GM12878 (cell line): ENCODE measurements around the gene RAB31. TPM values are rescaled to one million over a fixed set of nuclear protein-coding genes. Genes with fewer than 3 reads are reported as not detected.

Experiments used
- ATAC-seq: fragments of 200-7000 bp; cut with Tn5 transposase; 3 replicates; pipeline ENCODE4 v1.9.1; 2020; ENCODE audit warnings: mild to moderate bottlenecking, moderate library complexity
- BruUV-seq: library from RNA; stranded (reverse); fragments of 400-500 nt; replicated peaks from 2 replicates; lab custom pipeline; 2021; lab: Mats Ljungman, UMichigan
- CTCF ChIA-PET: fragments of 300-600 bp; sonication (Branson Sonifier 250); formaldehyde crosslinking; extraction: SDS; loops from one replicate; lab custom pipeline; 2021; ENCODE audit warnings: inconsistent platforms; lab: Yijun Ruan, JAX
- POLR2A ChIA-PET: fragments of 350-600 bp; formaldehyde crosslinking; extraction: SDS; loops from one replicate; lab custom pipeline; 2021; ENCODE audit warnings: inconsistent platforms; lab: Charles Lee
- RAD21 ChIA-PET: fragments of 300-600 bp; sonication (Branson Sonifier 250); formaldehyde crosslinking; loops from one replicate; lab custom pipeline; 2023; ENCODE audit warnings: antibody characterized with exemption; ENCODE audit not compliant: unreplicated experiment; lab: Charles Lee
- SMC1A ChIA-PET: fragments of 300-600 bp; sonication (Branson Sonifier 250); formaldehyde crosslinking; loops from one replicate; lab custom pipeline; 2023; ENCODE audit not compliant: unreplicated experiment, uncharacterized antibody; lab: Charles Lee
- DNase-seq: peaks from one replicate; pipeline ENCODE4 v3.0.0-alpha.2; 2011; ENCODE audit warnings: low read depth, low spot score
- FAIRE-seq: peaks from 3 replicates; lab custom pipeline; 2011; peaks lifted over from hg19 to GRCh38; lab: Jason Lieb, UNC
- H2AFZ ChIP-seq: 2 replicates; pipeline ENCODE4 v1.6.0; 2011; ENCODE audit warnings: low read depth, low read length, control low read depth; ENCODE audit not compliant: control insufficient read depth
- H3K27ac ChIP-seq: 2 replicates; pipeline ENCODE4 v1.5.1; 2011; ENCODE audit warnings: control low read depth; ENCODE audit not compliant: control insufficient read depth, insufficient read depth
- H3K27me3 ChIP-seq, 2 experiments: replicated peaks in 1 of 2; 2 replicates each; pipeline versions ENCODE4 v1.6.0 to v1.6.1; 2011; ENCODE audit warnings: low read length in 1 of 2; ENCODE audit not compliant: control insufficient read depth in 2 of 2, insufficient read depth in 2 of 2
- H3K36me3 ChIP-seq, 2 experiments: 2 replicates each; pipeline ENCODE4 v1.5.1; 2011; ENCODE audit warnings: low read length in 1 of 2; ENCODE audit not compliant: control insufficient read depth in 2 of 2, insufficient read depth in 2 of 2
- H3K4me1 ChIP-seq: 2 replicates; pipeline ENCODE4 v1.6.1; 2011; ENCODE audit warnings: mild to moderate bottlenecking, low read length, moderate library complexity, mixed read lengths; ENCODE audit not compliant: control insufficient read depth, insufficient read depth
- H3K4me2 ChIP-seq: 2 replicates; pipeline ENCODE4 v1.6.0; 2011; ENCODE audit warnings: control low read depth; ENCODE audit not compliant: control insufficient read depth, insufficient read depth
- H3K4me3 ChIP-seq: fragments of 200-600 bp; sonication (generic); 2 replicates; pipeline ENCODE4 v1.5.1; 2016
- H3K79me2 ChIP-seq: 2 replicates; pipeline ENCODE4 v1.6.0; 2011; ENCODE audit warnings: low read length; ENCODE audit not compliant: control insufficient read depth, insufficient read depth
- H3K9ac ChIP-seq: 2 replicates; pipeline ENCODE4 v1.8.0; 2011; ENCODE audit warnings: low read length, control low read depth, mixed read lengths; ENCODE audit not compliant: control insufficient read depth, insufficient read depth
- H3K9me3 ChIP-seq: replicated peaks from 3 replicates; pipeline ENCODE4 v1.5.1; 2011; ENCODE audit warnings: mild to moderate bottlenecking, low read length; ENCODE audit not compliant: control insufficient read depth, insufficient read depth
- H4K20me1 ChIP-seq: 2 replicates; pipeline ENCODE4 v1.6.0; 2011; ENCODE audit not compliant: control insufficient read depth, insufficient read depth
- BHLHE40 ChIP-seq, 2 experiments: fragments of 450-650 bp in 1 of 2; IDR thresholded peaks; 2 replicates each; pipeline ENCODE4 v1.6.1; 2011 to 2017; ENCODE audit warnings: low read depth in 2 of 2, borderline replicate concordance in 1 of 2, improper control_type of control experiment in 1 of 2, low read length in 1 of 2, mild to moderate bottlenecking in 1 of 2
- CBFB ChIP-seq: IDR thresholded peaks from 2 replicates; pipeline ENCODE4 v1.6.1; 2016; ENCODE audit warnings: antibody characterized with exemption, low read depth
- POLR2AphosphoS5 ChIP-seq: IDR thresholded peaks from 2 replicates; pipeline ENCODE4 v1.6.1; 2011; ENCODE audit warnings: mild to moderate bottlenecking, low read length, inconsistent platforms
- RAD21 ChIP-seq: IDR thresholded peaks from 2 replicates; pipeline ENCODE4 v1.6.1; 2011; ENCODE audit warnings: mild to moderate bottlenecking, low read depth, low read length, moderate library complexity; ENCODE audit not compliant: insufficient read depth
- SMAD5 ChIP-seq: IDR thresholded peaks from 2 replicates; pipeline ENCODE4 v1.6.1; 2016; ENCODE audit warnings: antibody characterized with exemption, low read depth
- SMC3 ChIP-seq: IDR thresholded peaks from 2 replicates; pipeline ENCODE4 v1.6.1; 2011; ENCODE audit warnings: low read length, improper control_type of control experiment, borderline replicate concordance
- ZNF207 ChIP-seq: fragments of 450-650 bp; IDR thresholded peaks from 2 replicates; pipeline ENCODE4 v1.6.1; 2014; ENCODE audit warnings: antibody characterized with exemption, mild to moderate bottlenecking, borderline replicate concordance
- WGBS: methylation state at CpG from one replicate; pipeline ENCODE4 v1.1.6; 2016; ENCODE audit warnings: low lambda C conversion rate; ENCODE audit not compliant: insufficient replicate concordance, insufficient coverage; ENCODE audit errors: missing lambda C conversion rate; 5-methylcytosine and 5-hydroxymethylcytosine counted together
- in situ Hi-C: fragments of 300-500 bp; cut with MboI; formaldehyde crosslinking; loops from 9 replicates; pipeline ENCODE4 v1.14.3; 2018; ENCODE audit warnings: mixed read lengths
- intact Hi-C: fragments of 100-400 bp; cut with micrococcal nuclease; formaldehyde crosslinking; loops from one replicate; pipeline ENCODE4 v1.14.2; 2022; ENCODE audit not compliant: unreplicated experiment
- polyA plus RNA-seq, 11 experiments: library from polyadenylated mRNA; depleted of rRNA in 4 of 11; unstranded in 6 of 11; stranded (reverse) in 5 of 11; fragments of >200 nt; fragmentation: Nextera tagmentation in 4 of 11; fragmentation: Illumina TruSeq in 1 of 11; extraction: Ambion mirVana in 4 of 11; extraction: Trizol in 1 of 11; gene quantifications; 1 replicate in 1 of 11; 2 replicates in 10 of 11; pipeline versions ENCODE4 v1.2.1 to v1.2.3, GENCODE V29; 2011 to 2016; ENCODE audit warnings: inconsistent platforms in 2 of 11, missing spikeins in 2 of 11, low read depth in 1 of 11
- total RNA-seq, 4 experiments: library from RNA; depleted of rRNA in 3 of 4; stranded (reverse); fragments of >200 nt in 3 of 4; fragmentation: Illumina TruSeq in 1 of 4; extraction: Trizol in 1 of 4; gene quantifications; 2 replicates each; pipeline versions ENCODE4 v1.2.1 to v1.2.3, GENCODE V29; 2013 to 2021
- TF ChIP-seq, protein P1 (sequence below), 3 experiments: IDR thresholded peaks in 2 of 3; conservative IDR thresholded peaks in 1 of 3; 2 replicates each; pipeline ENCODE4 v1.5.1; 2011; ENCODE audit warnings: low read depth in 3 of 3, low read length in 3 of 3, mild to moderate bottlenecking in 3 of 3, control low read depth in 2 of 3, moderate library complexity in 2 of 3, inconsistent platforms in 1 of 3, mixed read lengths in 1 of 3; ENCODE audit not compliant: control insufficient read depth in 2 of 3, insufficient read depth in 1 of 3; ENCODE audit errors: extremely low read depth in 1 of 3

The RAB31 gene
- total and polyA plus RNA-seq, 10 of the 15 experiments (the other 5 are each of a cell fraction or from before 2014, with no cell fraction given), result 0.80 to 23.3 (median 12.2) TPM

DNA sequence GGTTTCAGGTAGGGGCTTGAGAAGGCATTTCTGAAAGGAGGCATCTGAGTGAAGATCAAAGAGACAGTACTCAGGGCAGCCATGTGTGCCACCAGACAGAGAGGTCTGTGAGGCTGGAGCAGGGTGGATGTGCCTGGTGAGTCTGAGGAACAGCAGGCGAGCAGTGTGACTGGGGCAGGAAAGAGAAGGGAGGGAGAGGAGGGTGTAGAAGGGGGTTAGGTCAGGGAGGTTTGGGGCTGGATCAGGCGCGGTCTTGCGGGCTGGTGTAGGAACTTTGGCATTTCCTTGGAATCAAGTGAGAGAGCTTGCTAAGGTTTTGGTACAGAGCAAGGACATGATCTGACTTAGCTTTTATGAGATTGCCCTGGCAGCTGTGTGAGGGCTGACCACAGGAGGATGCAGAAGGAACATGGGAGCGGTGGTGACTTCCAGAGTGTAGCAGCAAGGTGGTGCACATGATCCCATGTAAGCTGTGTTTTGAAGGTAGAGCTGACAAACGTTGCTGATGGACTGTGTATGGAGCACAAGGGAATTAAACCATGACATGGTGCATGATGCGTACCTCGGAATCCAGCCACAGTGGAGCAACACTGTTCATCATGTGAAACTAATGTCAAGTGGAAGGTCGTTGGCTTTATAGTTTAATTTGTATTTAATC, 13.9 kb downstream of the RAB31 start:
- intact Hi-C loops, result no loop called here
- no peaks in the 10 kb centered on the region for H3K9me3 ChIP-seq
- no peaks in the 10 kb centered on the region for H4K20me1 ChIP-seq
- DNase-seq (no peak), FAIRE-seq (no peak), ATAC-seq (no peak)
- H3K4me2 ChIP-seq, result no peak overlapping the region
- 71% methylated on average over 9 of the region's 9 CpGs for WGBS
- H3K79me2 ChIP-seq, result no peaks in the 10 kb centered on the region
- H3K4me3 ChIP-seq, result no peak overlapping the region
- H3K4me1 ChIP-seq, result peaks cover 1% of the 10 kb centered on the region
- ChIA-PET SMC1A (interaction anchor here (0.9 kb wide), 1 partner anchor 116 kb away, joined by 3 read pairs; no protein-coding TSS in a partner anchor), CTCF (no interaction called here), POLR2A (no interaction called here), RAD21 (no interaction called here)
- no peak overlapping the region for H3K9ac ChIP-seq
- no peaks in the 10 kb centered on the region for H3K36me3 ChIP-seq
- no peak overlapping the region for H2AFZ ChIP-seq
- no peak overlapping the region for H3K27ac ChIP-seq
- BruUV-seq, result no TSS peak
- no peak for TF ChIP-seq BHLHE40 (IDR thresholded peaks at IDR 0.05; ENCODE audit: borderline replicate concordance in 1 of 2, low read depth in 2 of 2, low read length in 1 of 2)
- TF ChIP-seq POLR2AphosphoS5, result no peak
- no peak for TF ChIP-seq ZNF207
- H3K27me3 ChIP-seq, result no peaks in the 10 kb centered on the region
- in situ Hi-C loops, result no loop called here

DNA sequence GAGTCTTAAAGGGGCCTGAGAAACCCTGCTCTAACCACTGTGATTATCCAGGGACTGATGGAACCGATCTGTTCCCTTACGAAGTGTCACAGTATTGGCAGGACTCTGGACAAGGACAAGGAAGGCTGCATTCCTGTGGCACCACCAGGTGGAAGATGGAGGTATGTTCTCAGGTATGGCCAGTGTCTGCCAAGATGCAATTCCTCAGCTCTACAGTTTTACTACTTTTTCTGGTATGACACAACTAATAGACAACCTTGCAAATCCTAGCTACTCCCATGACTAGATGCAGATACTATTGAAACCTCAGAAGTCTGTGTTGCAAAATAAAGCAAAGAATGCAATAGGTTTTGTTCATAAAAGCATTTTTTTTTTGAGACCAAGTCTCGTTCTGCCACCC, 14.6 kb downstream of the RAB31 start:
- no peak overlapping the region for H3K27ac ChIP-seq
- no peak overlapping the region for H3K9ac ChIP-seq
- no peaks in the 10 kb centered on the region for H4K20me1 ChIP-seq
- RAD21 ChIA-PET, result no interaction called here
- no peaks in the 10 kb centered on the region for H3K4me1 ChIP-seq
- no peaks in the 10 kb centered on the region for H3K79me2 ChIP-seq
- no peak for FAIRE-seq
- no TSS peak for BruUV-seq
- 100% methylated on average over 3 of the region's 3 CpGs for WGBS
- CTCF ChIA-PET, result no interaction called here
- SMC1A ChIA-PET, result interaction anchor here (0.9 kb wide), 1 partner anchor 117 kb away, joined by 3 read pairs; no protein-coding TSS in a partner anchor
- DNase-seq, result no peak
- in situ Hi-C loops (no loop called here), intact Hi-C loops (no loop called here)
- POLR2A ChIA-PET, result no interaction called here
- no peak overlapping the region for H3K4me3 ChIP-seq
- H3K4me2 ChIP-seq, result no peak overlapping the region
- ATAC-seq, result peak; percentile 59; the same call in 2 of the 3 replicates
- H3K27me3 ChIP-seq, result no peaks in the 10 kb centered on the region
- TF ChIP-seq SMC3, result peak; percentile 24; the same call in 1 of the 2 replicates
- TF ChIP-seq, protein P1, sequence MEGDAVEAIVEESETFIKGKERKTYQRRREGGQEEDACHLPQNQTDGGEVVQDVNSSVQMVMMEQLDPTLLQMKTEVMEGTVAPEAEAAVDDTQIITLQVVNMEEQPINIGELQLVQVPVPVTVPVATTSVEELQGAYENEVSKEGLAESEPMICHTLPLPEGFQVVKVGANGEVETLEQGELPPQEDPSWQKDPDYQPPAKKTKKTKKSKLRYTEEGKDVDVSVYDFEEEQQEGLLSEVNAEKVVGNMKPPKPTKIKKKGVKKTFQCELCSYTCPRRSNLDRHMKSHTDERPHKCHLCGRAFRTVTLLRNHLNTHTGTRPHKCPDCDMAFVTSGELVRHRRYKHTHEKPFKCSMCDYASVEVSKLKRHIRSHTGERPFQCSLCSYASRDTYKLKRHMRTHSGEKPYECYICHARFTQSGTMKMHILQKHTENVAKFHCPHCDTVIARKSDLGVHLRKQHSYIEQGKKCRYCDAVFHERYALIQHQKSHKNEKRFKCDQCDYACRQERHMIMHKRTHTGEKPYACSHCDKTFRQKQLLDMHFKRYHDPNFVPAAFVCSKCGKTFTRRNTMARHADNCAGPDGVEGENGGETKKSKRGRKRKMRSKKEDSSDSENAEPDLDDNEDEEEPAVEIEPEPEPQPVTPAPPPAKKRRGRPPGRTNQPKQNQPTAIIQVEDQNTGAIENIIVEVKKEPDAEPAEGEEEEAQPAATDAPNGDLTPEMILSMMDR (IDR thresholded peaks at IDR 0.05 in 2 of 3, conservative IDR thresholded peaks at IDR 0.05 in 1 of 3; ENCODE audit: control insufficient read depth in 2 of 3, extremely low read depth in 1 of 3, insufficient read depth in 1 of 3, low read depth in 3 of 3, low read length in 3 of 3), result peak; percentile 18 to 41 (median 36); a peak in 3 of 6 replicates
- no peak for TF ChIP-seq CBFB
- no peak for TF ChIP-seq SMAD5
- TF ChIP-seq RAD21, result peak; percentile 45
- no peak overlapping the region for H2AFZ ChIP-seq
- H3K36me3 ChIP-seq, result no peaks in the 10 kb centered on the region
- H3K9me3 ChIP-seq, result no peaks in the 10 kb centered on the region
